Natural killer cell (primary cell): ENCODE results near the gene EEF2K. TPM values are rescaled to one million over a fixed set of nuclear protein-coding genes. Genes with fewer than 3 reads are reported as not detected.
"Not testable (repeated sequence)": the region's sequence is repeated elsewhere in the genome, so short reads cannot be mapped to it uniquely, and the experiment has no call there.

Experiments used
- ATAC-seq, 3 donors: fragments of 150-1000 bp in 2 of 3; fragments of 200-7000 bp in 1 of 3; cut with Tn5 transposase; 1 replicate in 1 of 3; 2 replicates in 2 of 3; pipeline ENCODE4 v1.10.0; 2021; ENCODE audit warnings: mild to moderate bottlenecking in 2 of 3, moderate library complexity in 2 of 3
- DNase-seq, 2 donors: peaks; one replicate each; pipeline versions ENCODE4 v3.0.0 to v3.0.0-alpha.2; 2013 to 2021; ENCODE audit warnings: mixed read lengths in 1 of 2
- H3K27ac ChIP-seq: one replicate; pipeline ENCODE4 v1.5.1; 2013; ENCODE audit warnings: mild to moderate bottlenecking, low read length
- H3K27me3 ChIP-seq: one replicate; pipeline ENCODE4 v1.6.1; 2013; ENCODE audit warnings: low read length; ENCODE audit not compliant: control insufficient read depth, insufficient read depth
- H3K36me3 ChIP-seq: one replicate; pipeline ENCODE4 v1.6.1; 2013; ENCODE audit warnings: low read length; ENCODE audit not compliant: control insufficient read depth, insufficient read depth
- H3K4me1 ChIP-seq: one replicate; pipeline ENCODE4 v1.6.1; 2013; ENCODE audit warnings: low read length; ENCODE audit not compliant: control insufficient read depth, insufficient read depth
- H3K4me3 ChIP-seq: one replicate; pipeline ENCODE4 v1.5.1; 2013; ENCODE audit warnings: low read length
- H3K9me3 ChIP-seq: one replicate; pipeline ENCODE4 v1.6.1; 2013; ENCODE audit warnings: low read length; ENCODE audit not compliant: control insufficient read depth, insufficient read depth
- H3K27ac Mint-ChIP-seq, 2 donors: one replicate each; pipeline ENCODE4 v1.8.0; 2022; ENCODE audit warnings: mild to moderate bottlenecking in 2 of 2, mixed read lengths in 2 of 2, moderate library complexity in 1 of 2
- H3K27me3 Mint-ChIP-seq, 2 donors: one replicate each; pipeline ENCODE4 v1.8.0; 2022; ENCODE audit warnings: low read depth in 2 of 2, mixed read lengths in 2 of 2
- H3K36me3 Mint-ChIP-seq: one replicate; pipeline ENCODE4 v1.8.0; 2022; ENCODE audit warnings: mixed read lengths
- H3K4me1 Mint-ChIP-seq, 2 donors: one replicate each; pipeline ENCODE4 v1.8.0; 2022; ENCODE audit warnings: mixed read lengths in 2 of 2
- H3K4me3 Mint-ChIP-seq: one replicate; pipeline ENCODE4 v1.8.0; 2022; ENCODE audit warnings: mild to moderate bottlenecking, moderate library complexity, mixed read lengths
- H3K9me3 Mint-ChIP-seq, 2 donors: one replicate each; pipeline ENCODE4 v1.8.0; 2022; ENCODE audit warnings: mixed read lengths in 2 of 2
- CTCF ChIP-seq: fragments of 200-600 bp; IDR thresholded peaks from one replicate; pipeline ENCODE4 v1.8.0; 2022; ENCODE audit warnings: antibody characterized with exemption
- WGBS: methylation state at CpG from one replicate; pipeline ENCODE4 v1.1.7; 2013; ENCODE audit warnings: missing lambda C conversion rate; ENCODE audit not compliant: insufficient coverage; 5-methylcytosine and 5-hydroxymethylcytosine counted together
- intact Hi-C: fragments of 100-400 bp; cut with micrococcal nuclease; formaldehyde crosslinking; loops from one replicate; pipeline ENCODE4 v1.14.2; 2022
- total RNA-seq, 4 donors: library from RNA; stranded (reverse); fragments of 120-200 nt in 1 of 4; gene quantifications; one replicate each; pipeline versions ENCODE4 v1.2.3 to v1.2.4, GENCODE V29; 2013 to 2022

EEF2K gene
- total RNA-seq, 3 donors from 2014 or later (not counting 1 experiment from before 2014, with no cell fraction given) = 12.6 to 33.5 (median 22.9) TPM

- no peak overlapping the region for H3K4me3 ChIP-seq
- ATAC-seq = no peak
- H3K27ac Mint-ChIP-seq = peak overlapping the region; percentile 91 to 95
Measured at GRCh38 chr16:22195445-22195694, 10.7 kb upstream of the EEF2K start.

GRCh38 chr16:22195695-22196558 lies 10.2 kb upstream of the EEF2K start:
- H3K27ac ChIP-seq = peak overlapping the region; percentile 59
- ATAC-seq = peak in 2 of 3 donors; percentile 9 to 11
- Mint-ChIP-seq H3K27me3 (no peaks in the 10 kb centered on the region), H3K9me3 (peaks cover 0 to 3% of the 10 kb centered on the region in 2 donors), H3K27ac (peak overlapping the region; percentile 91 to 95), H3K36me3 (no peaks in the 10 kb centered on the region), H3K4me3 (peak overlapping the region; percentile 89), H3K4me1 (peaks cover 43 to 53% of the 10 kb centered on the region in 2 donors)
- peaks cover 49% of the 10 kb centered on the region for H3K4me1 ChIP-seq
- H3K9me3 ChIP-seq = no peaks in the 10 kb centered on the region
- peak; percentile 89 for TF ChIP-seq CTCF
- intact Hi-C loops = loop anchor here (1.0 kb wide), 2 partner anchors 10 to 101 kb away; partner anchors contain the start of genes EEF2K and POLR3E
- H3K36me3 ChIP-seq = no peaks in the 10 kb centered on the region
- peak overlapping the region; percentile 57 for H3K4me3 ChIP-seq
- DNase-seq = peak; percentile 93 to 96
- no peaks in the 10 kb centered on the region for H3K27me3 ChIP-seq
- 5% methylated on average over 36 of the region's 39 CpGs for WGBS

More at GRCh38 chr16:22195445-22195694, 10.7 kb upstream of the EEF2K start:
- Mint-ChIP-seq H3K27me3 (no peaks in the 10 kb centered on the region), H3K9me3 (peaks cover 0 to 3% of the 10 kb centered on the region in 2 donors), H3K36me3 (no peaks in the 10 kb centered on the region), H3K4me3 (peak overlapping the region; percentile 89), H3K4me1 (peaks cover 43 to 58% of the 10 kb centered on the region in 2 donors)
- no peak for TF ChIP-seq CTCF
- intact Hi-C loops = loop anchor here (1.0 kb wide), 2 partner anchors 11 to 102 kb away; partner anchors contain the start of genes EEF2K and POLR3E
- H3K36me3 ChIP-seq = no peaks in the 10 kb centered on the region
- peak overlapping the region; percentile 59 for H3K27ac ChIP-seq
- DNase-seq = no peak
- H3K27me3 ChIP-seq = no peaks in the 10 kb centered on the region
- no peaks in the 10 kb centered on the region for H3K9me3 ChIP-seq
- H3K4me1 ChIP-seq = peaks cover 49% of the 10 kb centered on the region

- intact Hi-C loops, H3K36me3 Mint-ChIP-seq, H3K9me3 ChIP-seq, H3K9me3 Mint-ChIP-seq, ATAC-seq, H3K27me3 ChIP-seq, DNase-seq, H3K27me3 Mint-ChIP-seq, H3K27ac ChIP-seq, H3K36me3 ChIP-seq: not testable (repeated sequence)
- peak overlapping the region; percentile 89 for H3K4me3 Mint-ChIP-seq
- 49% methylated on average over 20 of the region's 20 CpGs for WGBS
- peak overlapping the region; percentile 57 for H3K4me3 ChIP-seq
- peaks cover 37 to 45% of the 10 kb centered on the region in 2 donors for H3K4me1 Mint-ChIP-seq
- peak overlapping the region in 1 of 2 donors; percentile 91 for H3K27ac Mint-ChIP-seq
- peaks cover 45% of the 10 kb centered on the region for H3K4me1 ChIP-seq
Measured at GRCh38 chr16:22196559-22197168, 9.4 kb upstream of the EEF2K start.

- Histone ChIP-seq H3K27me3 (no peaks in the 10 kb centered on the region), H3K9me3 (no peaks in the 10 kb centered on the region), H3K4me3 (no peak overlapping the region), H3K27ac (no peak overlapping the region), H3K4me1 (peaks cover 26% of the 10 kb centered on the region), H3K36me3 (no peaks in the 10 kb centered on the region)
- Mint-ChIP-seq H3K27me3 (no peaks in the 10 kb centered on the region), H3K4me1 (peaks cover 19 to 28% of the 10 kb centered on the region in 2 donors), H3K9me3 (no peaks in the 10 kb centered on the region), H3K27ac (no peak overlapping the region), H3K4me3 (no peak overlapping the region), H3K36me3 (no peaks in the 10 kb centered on the region)
- WGBS = 80% methylated on average over 7 of the region's 7 CpGs
- intact Hi-C loops = no loop called here
- no peak for ATAC-seq
- peak in 1 of 2 donors; percentile 45 for DNase-seq
- no peak for TF ChIP-seq CTCF
Measured at GRCh38 chr16:22198547-22199293, 7.4 kb upstream of the EEF2K start.
